Measurements from ENCODE around the gene FAM114A2.

The FAM114A2 gene

DNA sequence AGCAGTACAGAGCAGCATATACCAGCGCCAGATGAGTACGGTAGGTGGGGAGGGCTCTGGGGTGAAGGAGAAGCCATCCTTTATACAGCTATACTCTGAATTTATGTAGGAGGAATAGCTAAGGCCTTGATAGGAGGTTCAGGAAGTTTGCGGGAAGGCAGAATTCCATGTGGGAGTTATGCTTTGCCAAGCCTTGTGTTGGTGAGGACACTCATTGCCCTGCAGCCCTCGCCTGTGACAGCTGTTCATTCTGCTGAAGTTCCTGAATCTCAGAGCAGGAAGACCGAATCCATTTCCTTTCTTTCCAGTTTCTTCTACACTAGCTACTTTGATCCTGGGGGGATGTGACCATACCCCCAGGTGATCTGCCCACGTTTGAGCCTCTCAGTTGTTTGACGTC lies 7.8 kb upstream of the FAM114A2 start:
- no peak for DNase-seq

GRCh38 chr5:154044581-154044980 lies 5.9 kb upstream of the FAM114A2 start:
- peak; percentile 30 for DNase-seq

- DNase-seq = no peak
Measured at GRCh38 chr5:154044099-154044498, 5.4 kb upstream of the FAM114A2 start.

GRCh38 chr5:154042766-154043165 lies 4.1 kb upstream of the FAM114A2 start:
- DNase-seq = no peak

DNA sequence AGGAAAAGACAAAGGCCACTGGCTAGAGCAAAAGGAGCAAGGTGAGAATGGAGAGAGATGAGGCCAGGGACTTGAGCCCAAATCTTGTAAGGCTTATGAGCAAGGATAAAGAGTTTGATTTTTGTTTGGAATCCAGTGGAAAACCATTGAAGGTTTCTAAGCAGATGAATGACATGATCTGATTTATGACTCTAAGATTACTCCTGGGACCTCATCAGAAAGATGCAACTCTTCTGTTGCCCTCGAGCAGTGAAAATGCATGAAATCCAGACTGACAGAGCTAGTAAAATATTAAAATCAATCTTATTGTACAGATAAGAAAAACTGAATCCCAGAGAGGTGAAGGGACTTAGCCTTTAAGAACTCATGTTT lies 734 bp upstream of the FAM114A2 start:
- DNase-seq = no peak

- DNase-seq = peak; percentile 84
Measured at GRCh38 chr5:154038261-154038706, 426 bp downstream of the FAM114A2 start.

DNA sequence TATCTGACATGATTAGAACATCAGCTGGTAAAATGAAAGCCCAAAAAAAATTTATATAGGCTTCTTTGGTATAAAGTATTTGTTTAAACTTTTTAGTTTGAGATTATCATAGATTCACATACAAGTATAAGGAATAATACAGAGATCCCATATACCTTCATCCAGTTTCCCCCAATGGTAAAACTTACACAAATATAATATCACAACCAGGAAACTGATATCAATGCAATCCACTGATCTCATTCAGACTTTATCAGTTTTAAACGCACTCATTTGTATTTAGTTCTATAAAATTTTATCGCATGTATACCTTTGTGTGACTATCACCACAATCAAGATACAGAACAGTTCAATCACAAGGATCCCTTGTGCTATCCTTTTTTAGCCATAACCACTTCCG lies 3.8 kb downstream of the FAM114A2 start:
- no peak for DNase-seq

DNA sequence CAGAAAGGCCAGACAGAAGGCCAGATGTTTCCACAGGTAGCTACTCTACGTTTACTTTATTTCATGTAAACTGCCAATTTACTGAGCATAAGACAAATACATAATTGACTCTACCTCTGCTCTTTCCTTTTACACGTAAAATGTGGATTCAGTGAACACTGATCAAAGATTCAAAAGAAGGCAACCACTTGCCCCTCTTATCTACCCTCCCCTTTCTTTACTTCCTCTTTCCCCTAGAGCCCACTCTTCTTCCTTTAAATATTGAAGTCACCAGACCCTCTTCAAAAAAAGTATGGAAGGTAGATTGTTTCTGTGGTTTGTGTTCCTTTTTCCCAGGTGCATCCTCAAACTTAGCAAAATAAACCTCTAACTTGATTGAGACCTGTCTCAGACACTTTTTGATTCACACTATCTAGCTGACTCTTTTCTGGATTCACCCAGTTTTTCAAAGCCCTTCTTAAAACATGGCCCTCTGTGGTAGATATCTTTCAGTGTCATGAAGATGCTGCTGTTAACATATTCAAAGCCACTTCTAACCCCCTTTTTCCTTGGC lies 6.7 kb downstream of the FAM114A2 start:
- DNase-seq = peak; percentile 67

- peak; percentile 28 for DNase-seq
Measured at GRCh38 chr5:154025951-154026350, 12.8 kb downstream of the FAM114A2 start.

GRCh38 chr5:154018919-154019318 lies 19.8 kb downstream of the FAM114A2 start:
- DNase-seq = peak; percentile 55

- DNase-seq = no peak
Measured at GRCh38 chr5:154015071-154015693, 23.5 kb downstream of the FAM114A2 start.

DNA sequence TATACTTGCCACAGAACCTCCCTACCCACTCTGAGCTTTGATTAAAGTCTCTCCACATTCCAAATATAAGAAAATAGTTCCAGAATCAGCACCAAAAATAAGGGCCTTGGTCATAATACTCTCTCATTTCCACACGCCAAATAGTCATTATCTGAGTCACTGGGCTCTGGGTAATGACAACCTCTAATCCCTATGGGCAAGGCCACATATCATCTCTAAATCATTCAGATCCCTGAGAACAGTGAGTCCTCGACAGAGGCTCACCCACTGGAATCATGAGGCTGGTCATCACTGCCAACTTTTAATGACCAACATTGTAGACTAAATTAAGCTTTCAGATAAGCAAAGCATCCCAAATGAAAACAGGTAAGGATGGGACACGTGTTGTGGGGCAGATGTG lies 28.1 kb downstream of the FAM114A2 start:
- DNase-seq = no peak

DNA sequence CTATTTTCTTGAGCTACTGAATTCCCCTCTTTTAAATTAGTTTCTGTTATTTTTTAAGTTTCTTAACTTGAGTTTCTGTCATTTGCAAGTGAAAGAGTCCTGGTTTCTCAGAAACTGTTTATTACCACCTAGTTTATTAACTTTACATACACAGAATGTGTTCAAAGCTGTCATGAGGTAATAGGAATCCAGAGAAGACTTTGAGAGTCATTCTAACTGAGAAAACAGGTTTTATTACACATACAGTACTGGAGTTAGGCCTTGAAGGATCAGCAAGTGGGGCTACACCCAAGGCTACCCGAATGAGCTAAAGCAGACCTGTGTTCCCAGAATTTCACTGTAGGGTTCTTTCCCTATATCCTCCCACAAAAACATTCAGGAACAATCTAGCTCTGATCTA lies 33.1 kb downstream of the FAM114A2 start:
- DNase-seq = no peak

GRCh38 chr5:154002511-154003020 lies 36.1 kb downstream of the FAM114A2 start:
- no peak for DNase-seq

GRCh38 chr5:154002093-154002492 lies 36.6 kb downstream of the FAM114A2 start:
- DNase-seq = no peak

- no peak for DNase-seq
Measured at GRCh38 chr5:154000703-154001102, 38.0 kb downstream of the FAM114A2 start.

- no peak for DNase-seq
Measured at GRCh38 chr5:153999995-154000394, 38.7 kb downstream of the FAM114A2 start.

DNA sequence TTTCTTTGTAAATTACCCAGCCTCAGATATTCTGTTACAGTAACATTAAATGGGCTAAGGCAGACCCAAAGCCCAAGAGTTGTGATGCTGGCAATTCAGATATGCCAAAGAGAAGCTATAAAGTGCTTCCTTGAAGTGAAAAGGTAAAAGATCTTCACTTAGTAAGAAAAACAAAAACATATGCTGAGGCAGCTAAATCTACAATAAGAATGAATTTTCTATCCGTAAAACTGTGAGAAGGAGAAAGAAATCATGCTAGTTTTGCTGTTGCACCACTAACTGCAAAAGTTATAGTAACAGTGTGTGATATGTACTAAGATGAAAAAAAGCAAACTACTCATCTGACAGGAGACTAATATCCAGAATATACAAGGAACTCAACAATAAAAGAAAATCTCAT lies 39.9 kb downstream of the FAM114A2 start:
- DNase-seq = no peak

- no peak for DNase-seq
Measured at GRCh38 chr5:153998010-153998409, 40.7 kb downstream of the FAM114A2 start.

DNA sequence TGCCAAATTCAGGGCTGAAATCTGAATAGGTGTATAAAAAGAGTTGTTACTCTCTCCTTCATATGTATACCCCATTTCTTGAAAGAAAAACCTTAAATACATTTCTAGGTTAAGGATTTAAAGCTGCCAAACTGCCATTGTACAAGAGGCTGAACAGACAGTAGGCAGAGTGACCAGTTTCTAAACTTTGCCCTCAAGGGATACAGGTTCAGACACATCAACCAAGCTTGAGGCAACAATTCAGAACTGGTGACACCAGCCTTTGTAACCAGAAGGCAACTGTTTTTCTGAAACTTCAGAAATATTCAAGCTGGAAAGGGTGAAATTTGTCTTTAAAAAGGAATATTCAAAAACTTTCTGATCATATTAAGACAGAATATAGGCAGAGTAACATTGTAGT lies 47.5 kb downstream of the FAM114A2 start:
- DNase-seq = no peak

DNA sequence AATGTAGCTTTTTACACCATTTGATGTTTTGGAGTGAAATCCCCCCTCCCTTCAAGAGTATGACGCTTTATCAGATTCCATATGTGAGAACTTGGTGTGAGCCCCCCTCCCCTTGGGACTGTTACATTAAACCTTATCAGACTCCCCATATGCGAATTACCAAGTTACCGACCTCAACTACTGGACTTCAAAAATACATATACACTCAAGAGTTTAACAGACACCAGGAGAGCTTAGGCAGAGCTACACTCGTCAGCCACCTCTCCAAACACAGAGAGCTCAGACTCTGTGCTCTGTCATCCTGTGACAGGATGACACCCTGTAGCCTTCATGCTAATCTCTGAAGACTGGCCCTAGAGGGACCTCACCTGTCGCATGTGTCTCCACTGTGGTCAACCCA lies 50.2 kb downstream of the FAM114A2 start:
- DNase-seq = peak; percentile 88

- no peak for DNase-seq
Measured at GRCh38 chr5:153987301-153987700, 51.4 kb downstream of the FAM114A2 start.

- DNase-seq = peak; percentile 76
Measured at GRCh38 chr5:153985498-153985897, 53.2 kb downstream of the FAM114A2 start.

GRCh38 chr5:153983885-153984284 lies 54.8 kb downstream of the FAM114A2 start:
- peak; percentile 76 for DNase-seq
